ENCODE results near the gene CNTNAP4. TPM values are rescaled to one million over a fixed set of nuclear protein-coding genes. Genes with fewer than 3 reads are reported as not detected.

CNTNAP4 gene
- total RNA-seq, 1 experiment from 2014 or later = not detected

GRCh38 chr16:76346210-76346609 is 69.0 kb downstream of the CNTNAP4 start:
- Histone ChIP-seq H2BK5ac (ENCODE audit: insufficient read length, low read length) (no peak overlapping the region), H3K18ac (ENCODE audit: insufficient read length, low read depth, low read length) (no peak overlapping the region), H4K20me1 (ENCODE audit: control insufficient read depth, insufficient read depth, insufficient read length) (no peaks in the 10 kb centered on the region), H3K4me2 (ENCODE audit: insufficient read depth, insufficient read length, low read length) (no peak overlapping the region), H4K5ac (ENCODE audit: insufficient read length, low read depth, low read length) (no peak overlapping the region), H3K4me1 (ENCODE audit: insufficient read depth, low read length) (no peaks in the 10 kb centered on the region), H3K14ac (ENCODE audit: insufficient read depth, low read length) (no peak overlapping the region), H3K9me3 (ENCODE audit: control insufficient read depth, low read depth, low read length) (no peaks in the 10 kb centered on the region), H3K27me3 (ENCODE audit: insufficient read depth, low read length) (no peaks in the 10 kb centered on the region), H3K9ac (ENCODE audit: extremely low read depth, insufficient read length, low read length) (no peak overlapping the region), H4K8ac (replicated peaks; ENCODE audit: insufficient read length, low read depth, low read length) (no peak overlapping the region), H3K56ac (ENCODE audit: insufficient read length, low read depth, low read length) (no peak overlapping the region), H2AFZ (ENCODE audit: low read length) (no peak overlapping the region), H3K27ac (ENCODE audit: insufficient read length, low read depth, low read length) (no peak overlapping the region), H2BK12ac (ENCODE audit: insufficient read length, low read depth, low read length) (no peak overlapping the region), H3K23me2 (ENCODE audit: insufficient read length, low read depth, low read length, poor library complexity, severe bottlenecking) (no peaks in the 10 kb centered on the region), H3T11ph (ENCODE audit: low read length) (no peak overlapping the region), H3K23ac (ENCODE audit: insufficient read length, low read depth, low read length) (no peak overlapping the region), H2BK15ac (ENCODE audit: low read depth, low read length) (no peak overlapping the region), H3K4ac (ENCODE audit: low read depth, low read length) (no peak overlapping the region), H2BK120ac (ENCODE audit: low read depth, low read length, poor library complexity, severe bottlenecking) (no peak overlapping the region), H3K79me1 (ENCODE audit: insufficient read depth, low read depth, low read length, poor library complexity, severe bottlenecking) (no peaks in the 10 kb centered on the region), H2AK5ac (ENCODE audit: insufficient read length, low read length) (no peak overlapping the region), H4K91ac (ENCODE audit: insufficient read length, low read depth, low read length) (no peak overlapping the region), H2BK20ac (ENCODE audit: low read depth, low read length, poor library complexity, severe bottlenecking) (no peak overlapping the region), H3K79me2 (ENCODE audit: insufficient read depth, low read length) (no peaks in the 10 kb centered on the region)
- TF ChIP-seq, protein P1, sequence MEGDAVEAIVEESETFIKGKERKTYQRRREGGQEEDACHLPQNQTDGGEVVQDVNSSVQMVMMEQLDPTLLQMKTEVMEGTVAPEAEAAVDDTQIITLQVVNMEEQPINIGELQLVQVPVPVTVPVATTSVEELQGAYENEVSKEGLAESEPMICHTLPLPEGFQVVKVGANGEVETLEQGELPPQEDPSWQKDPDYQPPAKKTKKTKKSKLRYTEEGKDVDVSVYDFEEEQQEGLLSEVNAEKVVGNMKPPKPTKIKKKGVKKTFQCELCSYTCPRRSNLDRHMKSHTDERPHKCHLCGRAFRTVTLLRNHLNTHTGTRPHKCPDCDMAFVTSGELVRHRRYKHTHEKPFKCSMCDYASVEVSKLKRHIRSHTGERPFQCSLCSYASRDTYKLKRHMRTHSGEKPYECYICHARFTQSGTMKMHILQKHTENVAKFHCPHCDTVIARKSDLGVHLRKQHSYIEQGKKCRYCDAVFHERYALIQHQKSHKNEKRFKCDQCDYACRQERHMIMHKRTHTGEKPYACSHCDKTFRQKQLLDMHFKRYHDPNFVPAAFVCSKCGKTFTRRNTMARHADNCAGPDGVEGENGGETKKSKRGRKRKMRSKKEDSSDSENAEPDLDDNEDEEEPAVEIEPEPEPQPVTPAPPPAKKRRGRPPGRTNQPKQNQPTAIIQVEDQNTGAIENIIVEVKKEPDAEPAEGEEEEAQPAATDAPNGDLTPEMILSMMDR (conservative IDR thresholded peaks at IDR 0.05) = no peak
- Mint-ChIP-seq H3K27ac (no peak overlapping the region), H3K27me3 (ENCODE audit: low read depth) (no peaks in the 10 kb centered on the region), H3K4me1 (peaks cover 0 to 4% of the 10 kb centered on the region in 2 experiments; a peak in 1 of 4 replicates), H3K36me3 (ENCODE audit: insufficient read depth in 1 of 3, low read depth in 3 of 3) (no peaks in the 10 kb centered on the region), H3K4me3 (no peak overlapping the region), H3K9me3 (no peaks in the 10 kb centered on the region)
- no CpG with 5 or more reads among the region's 3 CpGs for WGBS (ENCODE audit: extremely low coverage, insufficient read length, low lambda C conversion rate)
- DNase-seq = no peak

Data from H9 (cell line).